ENCODE results near the gene LILRB4. TPM values are rescaled to one million over a fixed set of nuclear protein-coding genes. Genes with fewer than 3 reads are reported as not detected.
"Not testable (repeated sequence)": the region's sequence is repeated elsewhere in the genome, so short reads cannot be mapped to it uniquely, and the experiment has no call there.

LILRB4 gene
- total RNA-seq, 1 experiment from 2014 or later = not detected

DNA sequence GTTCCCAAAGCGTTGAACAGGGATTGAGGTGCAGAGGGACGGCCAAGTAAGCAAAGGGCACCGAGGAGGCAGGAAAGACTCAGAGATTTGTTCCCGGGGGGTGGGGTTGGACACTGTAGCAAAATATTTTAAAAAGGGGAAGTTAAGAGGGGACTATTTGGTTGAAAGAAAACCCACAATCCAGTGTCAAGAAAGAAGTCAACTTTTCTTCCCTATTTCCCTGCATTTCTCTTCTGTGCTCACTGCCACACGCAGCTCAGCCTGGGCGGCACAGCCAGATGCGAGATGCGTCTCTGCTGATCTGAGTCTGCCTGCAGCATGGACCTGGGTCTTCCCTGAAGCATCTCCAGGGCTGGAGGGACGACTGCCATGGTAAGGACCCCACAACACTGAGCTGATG, 32.5 kb upstream of the LILRB4 start, which contains the start of gene LILRB1:
TSS of gene LILRB1 (plus strand) at position 223 of the 400 bp plus-strand sequence. CDS start 590 bp downstream, outside the sequence.
- H3K4me3 ChIP-seq (replicated peaks in 1 of 2; ENCODE audit: low read depth in 1 of 2, low read length in 2 of 2); H3K36me3 ChIP-seq (ENCODE audit: control insufficient read depth in 1 of 2, insufficient read depth in 2 of 2, low read length in 2 of 2); DNase-seq (ENCODE audit: low read depth, low spot score); ATAC-seq; H3K27ac ChIP-seq (ENCODE audit: low read depth, low read length); H3K9me2 ChIP-seq (ENCODE audit: insufficient read depth); H3K4me2 ChIP-seq (ENCODE audit: low read length); H3K4me1 ChIP-seq (ENCODE audit: control insufficient read depth in 1 of 2, insufficient read depth in 2 of 2, low read length in 2 of 2); H3K9me3 ChIP-seq (ENCODE audit: control insufficient read depth in 1 of 2, insufficient read depth in 1 of 2, low read depth in 1 of 2, low read length in 2 of 2); H3K79me2 ChIP-seq (ENCODE audit: insufficient read depth, low read length); POLR2A ChIA-PET; RAD21 ChIA-PET (ENCODE audit: low non-redundant PET in 1 of 2, low total read pairs in 2 of 2, uncharacterized antibody in 2 of 2, unreplicated experiment in 2 of 2); BruUV-seq (replicated peaks); CTCF ChIA-PET; H3K9ac ChIP-seq (ENCODE audit: low read length); H2AFZ ChIP-seq (ENCODE audit: low read depth, low read length, poor library complexity, severe bottlenecking); H4K20me1 ChIP-seq (ENCODE audit: insufficient read depth): not testable (repeated sequence)
- intact Hi-C loops (cut with micrococcal nuclease) = loop anchor here (5.0 kb wide), 1 partner anchor 333 kb away; no protein-coding TSS in a partner anchor
- peaks cover 33% of the 10 kb centered on the region for H3K27me3 ChIP-seq (ENCODE audit: insufficient read depth, low read length)

DNA sequence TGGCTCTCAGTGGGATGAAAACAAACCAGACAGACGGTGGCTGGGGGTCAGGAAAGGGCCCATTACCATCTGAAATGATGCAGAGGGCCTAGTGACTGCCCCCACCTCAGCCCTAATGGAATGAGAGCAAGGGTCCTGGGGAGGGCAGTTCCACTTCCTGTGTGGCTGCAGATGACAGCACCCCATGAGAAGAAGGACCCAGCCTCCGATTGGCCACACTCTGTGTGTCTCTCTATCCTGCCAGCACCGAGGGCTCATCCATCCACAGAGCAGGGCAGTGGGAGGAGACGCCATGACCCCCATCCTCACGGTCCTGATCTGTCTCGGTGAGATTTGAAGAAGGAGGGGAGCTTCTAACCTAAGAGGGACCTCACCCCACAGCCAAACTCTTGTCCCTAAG, 32.0 kb upstream of the LILRB4 start:
- no peak overlapping the region for H3K9ac ChIP-seq (ENCODE audit: low read length)
- peaks cover 33% of the 10 kb centered on the region for H3K27me3 ChIP-seq (ENCODE audit: insufficient read depth, low read length)
- no peaks in the 10 kb centered on the region for H3K4me1 ChIP-seq (ENCODE audit: control insufficient read depth in 1 of 2, insufficient read depth in 2 of 2, low read length in 2 of 2)
- H3K4me3 ChIP-seq (replicated peaks in 1 of 2; ENCODE audit: low read depth in 1 of 2, low read length in 2 of 2) = no peak overlapping the region
- POLR2A ChIA-PET = no interaction called here
- no peak overlapping the region for H3K27ac ChIP-seq (ENCODE audit: low read depth, low read length)
- TF ChIP-seq JUND (IDR thresholded peaks at IDR 0.05) = no peak
- TF ChIP-seq SIN3A (IDR thresholded peaks at IDR 0.05; ENCODE audit: low read depth) = no peak
- no peak for TF ChIP-seq TCF7L2 (IDR thresholded peaks at IDR 0.05; ENCODE audit: borderline replicate concordance, extremely low read depth, insufficient read depth, insufficient read length)
- TF ChIP-seq FOSL1 (IDR thresholded peaks at IDR 0.05; ENCODE audit: low read depth) = no peak
- TF ChIP-seq CBX3 (IDR thresholded peaks at IDR 0.05; ENCODE audit: low read depth) = no peak
- TF ChIP-seq, protein P1, sequence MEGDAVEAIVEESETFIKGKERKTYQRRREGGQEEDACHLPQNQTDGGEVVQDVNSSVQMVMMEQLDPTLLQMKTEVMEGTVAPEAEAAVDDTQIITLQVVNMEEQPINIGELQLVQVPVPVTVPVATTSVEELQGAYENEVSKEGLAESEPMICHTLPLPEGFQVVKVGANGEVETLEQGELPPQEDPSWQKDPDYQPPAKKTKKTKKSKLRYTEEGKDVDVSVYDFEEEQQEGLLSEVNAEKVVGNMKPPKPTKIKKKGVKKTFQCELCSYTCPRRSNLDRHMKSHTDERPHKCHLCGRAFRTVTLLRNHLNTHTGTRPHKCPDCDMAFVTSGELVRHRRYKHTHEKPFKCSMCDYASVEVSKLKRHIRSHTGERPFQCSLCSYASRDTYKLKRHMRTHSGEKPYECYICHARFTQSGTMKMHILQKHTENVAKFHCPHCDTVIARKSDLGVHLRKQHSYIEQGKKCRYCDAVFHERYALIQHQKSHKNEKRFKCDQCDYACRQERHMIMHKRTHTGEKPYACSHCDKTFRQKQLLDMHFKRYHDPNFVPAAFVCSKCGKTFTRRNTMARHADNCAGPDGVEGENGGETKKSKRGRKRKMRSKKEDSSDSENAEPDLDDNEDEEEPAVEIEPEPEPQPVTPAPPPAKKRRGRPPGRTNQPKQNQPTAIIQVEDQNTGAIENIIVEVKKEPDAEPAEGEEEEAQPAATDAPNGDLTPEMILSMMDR (IDR thresholded peaks at IDR 0.05 in 2 of 3, conservative IDR thresholded peaks at IDR 0.05 in 1 of 3; ENCODE audit: borderline replicate concordance in 1 of 3, insufficient read depth in 1 of 3, low read depth in 2 of 3, low read length in 2 of 3) = no peak
- TF ChIP-seq, protein P2, sequence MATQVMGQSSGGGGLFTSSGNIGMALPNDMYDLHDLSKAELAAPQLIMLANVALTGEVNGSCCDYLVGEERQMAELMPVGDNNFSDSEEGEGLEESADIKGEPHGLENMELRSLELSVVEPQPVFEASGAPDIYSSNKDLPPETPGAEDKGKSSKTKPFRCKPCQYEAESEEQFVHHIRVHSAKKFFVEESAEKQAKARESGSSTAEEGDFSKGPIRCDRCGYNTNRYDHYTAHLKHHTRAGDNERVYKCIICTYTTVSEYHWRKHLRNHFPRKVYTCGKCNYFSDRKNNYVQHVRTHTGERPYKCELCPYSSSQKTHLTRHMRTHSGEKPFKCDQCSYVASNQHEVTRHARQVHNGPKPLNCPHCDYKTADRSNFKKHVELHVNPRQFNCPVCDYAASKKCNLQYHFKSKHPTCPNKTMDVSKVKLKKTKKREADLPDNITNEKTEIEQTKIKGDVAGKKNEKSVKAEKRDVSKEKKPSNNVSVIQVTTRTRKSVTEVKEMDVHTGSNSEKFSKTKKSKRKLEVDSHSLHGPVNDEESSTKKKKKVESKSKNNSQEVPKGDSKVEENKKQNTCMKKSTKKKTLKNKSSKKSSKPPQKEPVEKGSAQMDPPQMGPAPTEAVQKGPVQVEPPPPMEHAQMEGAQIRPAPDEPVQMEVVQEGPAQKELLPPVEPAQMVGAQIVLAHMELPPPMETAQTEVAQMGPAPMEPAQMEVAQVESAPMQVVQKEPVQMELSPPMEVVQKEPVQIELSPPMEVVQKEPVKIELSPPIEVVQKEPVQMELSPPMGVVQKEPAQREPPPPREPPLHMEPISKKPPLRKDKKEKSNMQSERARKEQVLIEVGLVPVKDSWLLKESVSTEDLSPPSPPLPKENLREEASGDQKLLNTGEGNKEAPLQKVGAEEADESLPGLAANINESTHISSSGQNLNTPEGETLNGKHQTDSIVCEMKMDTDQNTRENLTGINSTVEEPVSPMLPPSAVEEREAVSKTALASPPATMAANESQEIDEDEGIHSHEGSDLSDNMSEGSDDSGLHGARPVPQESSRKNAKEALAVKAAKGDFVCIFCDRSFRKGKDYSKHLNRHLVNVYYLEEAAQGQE (IDR thresholded peaks at IDR 0.05; ENCODE audit: low read depth) = no peak
- H4K20me1 ChIP-seq (ENCODE audit: insufficient read depth) = no peaks in the 10 kb centered on the region
- no peaks in the 10 kb centered on the region for H3K9me3 ChIP-seq (ENCODE audit: control insufficient read depth in 1 of 2, insufficient read depth in 1 of 2, low read depth in 1 of 2, low read length in 2 of 2)
- intact Hi-C loops (cut with micrococcal nuclease) = loop anchor here (5.0 kb wide), 1 partner anchor 333 kb away; no protein-coding TSS in a partner anchor
- H3K4me2 ChIP-seq (ENCODE audit: low read length) = no peak overlapping the region
- DNase-seq (ENCODE audit: low read depth, low spot score) (no peak), ATAC-seq (no peak)
- CTCF ChIA-PET = no interaction called here
- RAD21 ChIA-PET (ENCODE audit: low non-redundant PET in 1 of 2, low total read pairs in 2 of 2, uncharacterized antibody in 2 of 2, unreplicated experiment in 2 of 2) = no interaction called here
- H3K79me2 ChIP-seq (ENCODE audit: insufficient read depth, low read length) = no peaks in the 10 kb centered on the region
- no TSS peak for BruUV-seq (replicated peaks)
- H3K36me3 ChIP-seq (ENCODE audit: control insufficient read depth in 1 of 2, insufficient read depth in 2 of 2, low read length in 2 of 2) = no peaks in the 10 kb centered on the region
- H3K9me2 ChIP-seq (ENCODE audit: insufficient read depth) = no peaks in the 10 kb centered on the region
- H2AFZ ChIP-seq (ENCODE audit: low read depth, low read length, poor library complexity, severe bottlenecking) = no peak overlapping the region

Measured in HCT116 (cell line).